A549 (cell line): ENCODE results near the gene RAB21.

Experiments
- CTCF ChIP-seq: fragments of >200 bp; sonication (Bioruptor Twin); formaldehyde crosslinking; IDR thresholded peaks from 3 replicates; pipeline ENCODE4 v1.5.1; 2016
- FOSL2 ChIP-seq, 2 experiments: fragments of 450-650 bp in 1 of 2; fragments of >200 bp in 1 of 2; sonication (Bioruptor Twin) in 1 of 2; formaldehyde crosslinking; IDR thresholded peaks; 2 replicates each; pipeline versions ENCODE4 v1.5.0 to v1.6.1; 2016 to 2020; ENCODE audit warnings: mild to moderate bottlenecking in 1 of 2, moderate library complexity in 1 of 2
- HOXA7 ChIP-seq: fragments of 250-450 bp; sonication (Bioruptor Pico); IDR thresholded peaks from 2 replicates; pipeline ENCODE4 v1.5.0; 2020; ENCODE audit warnings: mild to moderate bottlenecking, moderate library complexity
- MAZ ChIP-seq: fragments of 150-350 bp; IDR thresholded peaks from 2 replicates; pipeline ENCODE4 v1.6.1; 2014; ENCODE audit warnings: antibody characterized with exemption, low read depth, low read length, borderline replicate concordance
- NR3C1 ChIP-seq: fragments of >200 bp; sonication (Bioruptor Twin); formaldehyde crosslinking; IDR thresholded peaks from 3 replicates; pipeline ENCODE4 v1.6.1; 2017
- POLR2A ChIP-seq: IDR thresholded peaks from 2 replicates; pipeline ENCODE4 v1.6.1; 2012; ENCODE audit warnings: mild to moderate bottlenecking, low read length
- POLR2AphosphoS2 ChIP-seq: conservative IDR thresholded peaks from 2 replicates; pipeline ENCODE4 v1.6.1; 2012; ENCODE audit warnings: low read length, improper control_type of control experiment, inconsistent platforms
- TF ChIP-seq, protein P1 (sequence below): fragments of 200-600 bp; sonication (generic); IDR thresholded peaks from 2 replicates; pipeline ENCODE4 v1.6.1; 2016; ENCODE audit warnings: antibody characterized with exemption, mild to moderate bottlenecking, moderate library complexity

DNA sequence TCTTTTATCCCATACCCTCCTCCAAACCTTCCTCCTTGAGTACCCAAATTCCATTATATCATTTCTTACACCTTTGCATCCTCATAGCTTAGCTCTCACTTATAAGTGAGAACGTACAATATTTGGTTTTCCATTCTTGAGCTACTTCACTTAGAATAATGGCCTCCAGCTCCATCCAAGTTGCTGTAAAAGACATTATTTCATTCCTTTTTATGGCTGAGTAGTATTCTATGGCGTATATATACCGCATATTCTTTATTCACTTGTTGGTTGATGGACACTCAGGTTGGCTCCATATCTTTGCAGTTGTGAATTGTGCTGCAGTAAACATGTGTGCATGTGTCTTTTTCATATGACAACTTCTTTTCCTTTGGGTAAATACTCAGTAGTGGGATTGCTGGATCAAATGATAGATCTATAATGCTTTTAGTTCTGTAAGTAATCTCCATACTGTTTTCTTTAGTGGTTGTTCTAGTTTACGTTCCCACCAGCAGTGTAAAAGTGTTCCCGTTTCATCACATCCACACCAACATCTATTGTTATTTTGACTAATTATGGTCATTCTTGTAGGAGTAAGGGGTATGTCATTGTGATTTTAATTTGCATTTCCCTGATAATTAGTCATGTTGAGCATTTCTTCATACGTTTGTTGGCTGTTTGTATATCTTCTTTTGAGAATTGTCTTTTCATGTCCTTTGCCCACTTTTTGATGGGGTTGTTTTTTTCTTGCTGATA, 10.1 kb downstream of the RAB21 start:
- TF ChIP-seq NR3C1 (no peak), MAZ (no peak), HOXA7 (CRISPR knock-in tag) (no peak), POLR2AphosphoS2 (no peak), CTCF (no peak), POLR2A (no peak), FOSL2 (IDR thresholded peaks at IDR 0.05) (no peak), FOSL2 (CRISPR knock-in tag; IDR thresholded peaks at IDR 0.05) (no peak)
- TF ChIP-seq, protein P1, sequence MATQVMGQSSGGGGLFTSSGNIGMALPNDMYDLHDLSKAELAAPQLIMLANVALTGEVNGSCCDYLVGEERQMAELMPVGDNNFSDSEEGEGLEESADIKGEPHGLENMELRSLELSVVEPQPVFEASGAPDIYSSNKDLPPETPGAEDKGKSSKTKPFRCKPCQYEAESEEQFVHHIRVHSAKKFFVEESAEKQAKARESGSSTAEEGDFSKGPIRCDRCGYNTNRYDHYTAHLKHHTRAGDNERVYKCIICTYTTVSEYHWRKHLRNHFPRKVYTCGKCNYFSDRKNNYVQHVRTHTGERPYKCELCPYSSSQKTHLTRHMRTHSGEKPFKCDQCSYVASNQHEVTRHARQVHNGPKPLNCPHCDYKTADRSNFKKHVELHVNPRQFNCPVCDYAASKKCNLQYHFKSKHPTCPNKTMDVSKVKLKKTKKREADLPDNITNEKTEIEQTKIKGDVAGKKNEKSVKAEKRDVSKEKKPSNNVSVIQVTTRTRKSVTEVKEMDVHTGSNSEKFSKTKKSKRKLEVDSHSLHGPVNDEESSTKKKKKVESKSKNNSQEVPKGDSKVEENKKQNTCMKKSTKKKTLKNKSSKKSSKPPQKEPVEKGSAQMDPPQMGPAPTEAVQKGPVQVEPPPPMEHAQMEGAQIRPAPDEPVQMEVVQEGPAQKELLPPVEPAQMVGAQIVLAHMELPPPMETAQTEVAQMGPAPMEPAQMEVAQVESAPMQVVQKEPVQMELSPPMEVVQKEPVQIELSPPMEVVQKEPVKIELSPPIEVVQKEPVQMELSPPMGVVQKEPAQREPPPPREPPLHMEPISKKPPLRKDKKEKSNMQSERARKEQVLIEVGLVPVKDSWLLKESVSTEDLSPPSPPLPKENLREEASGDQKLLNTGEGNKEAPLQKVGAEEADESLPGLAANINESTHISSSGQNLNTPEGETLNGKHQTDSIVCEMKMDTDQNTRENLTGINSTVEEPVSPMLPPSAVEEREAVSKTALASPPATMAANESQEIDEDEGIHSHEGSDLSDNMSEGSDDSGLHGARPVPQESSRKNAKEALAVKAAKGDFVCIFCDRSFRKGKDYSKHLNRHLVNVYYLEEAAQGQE: no peak
